Osteocyte (in vitro differentiated cells): ENCODE results near the gene ACTG2. TPM values are rescaled to one million over a fixed set of nuclear protein-coding genes. Genes with fewer than 3 reads are reported as not detected.

ENCODE experiments used
- DNase-seq: peaks from one replicate; pipeline ENCODE4 v3.0.0; 2021; ENCODE audit warnings: mixed read lengths; ENCODE audit not compliant: unreplicated experiment; ENCODE audit errors: extremely low spot score
- H3K27ac Mint-ChIP-seq: one replicate; pipeline ENCODE4 v1.8.0; 2021; ENCODE audit warnings: mild to moderate bottlenecking, mixed read lengths; ENCODE audit not compliant: unreplicated experiment
- H3K27me3 Mint-ChIP-seq: one replicate; pipeline ENCODE4 v1.8.0; 2021; ENCODE audit warnings: mixed read lengths; ENCODE audit not compliant: unreplicated experiment
- H3K36me3 Mint-ChIP-seq: one replicate; pipeline ENCODE4 v1.8.0; 2021; ENCODE audit warnings: mixed read lengths; ENCODE audit not compliant: unreplicated experiment
- H3K4me1 Mint-ChIP-seq: one replicate; pipeline ENCODE4 v1.8.0; 2021; ENCODE audit warnings: mixed read lengths; ENCODE audit not compliant: unreplicated experiment
- H3K4me3 Mint-ChIP-seq: one replicate; pipeline ENCODE4 v1.8.0; 2021; ENCODE audit warnings: mild to moderate bottlenecking, moderate library complexity, mixed read lengths; ENCODE audit not compliant: unreplicated experiment
- H3K9me3 Mint-ChIP-seq: one replicate; pipeline ENCODE4 v1.8.0; 2021; ENCODE audit warnings: mixed read lengths; ENCODE audit not compliant: unreplicated experiment
- total RNA-seq: library from RNA; stranded (reverse); gene quantifications from 2 replicates; pipeline ENCODE4 v1.2.1, GENCODE V29; 2021
- TF ChIP-seq, protein P1 (sequence below): fragments of 200-600 bp; sonication (generic); IDR thresholded peaks from 2 replicates; pipeline ENCODE4 v1.5.0; 2021; ENCODE audit warnings: antibody characterized with exemption, mild to moderate bottlenecking, moderate library complexity

The ACTG2 gene
- total RNA-seq, 1 donor from 2014 or later: 191 TPM

- Mint-ChIP-seq H3K9me3 (no peaks in the 10 kb centered on the region), H3K4me1 (peaks cover 22% of the 10 kb centered on the region), H3K27me3 (no peaks in the 10 kb centered on the region), H3K4me3 (no peak overlapping the region), H3K36me3 (peaks cover 22% of the 10 kb centered on the region), H3K27ac (no peak overlapping the region)
- DNase-seq: no peak
- TF ChIP-seq, protein P1, sequence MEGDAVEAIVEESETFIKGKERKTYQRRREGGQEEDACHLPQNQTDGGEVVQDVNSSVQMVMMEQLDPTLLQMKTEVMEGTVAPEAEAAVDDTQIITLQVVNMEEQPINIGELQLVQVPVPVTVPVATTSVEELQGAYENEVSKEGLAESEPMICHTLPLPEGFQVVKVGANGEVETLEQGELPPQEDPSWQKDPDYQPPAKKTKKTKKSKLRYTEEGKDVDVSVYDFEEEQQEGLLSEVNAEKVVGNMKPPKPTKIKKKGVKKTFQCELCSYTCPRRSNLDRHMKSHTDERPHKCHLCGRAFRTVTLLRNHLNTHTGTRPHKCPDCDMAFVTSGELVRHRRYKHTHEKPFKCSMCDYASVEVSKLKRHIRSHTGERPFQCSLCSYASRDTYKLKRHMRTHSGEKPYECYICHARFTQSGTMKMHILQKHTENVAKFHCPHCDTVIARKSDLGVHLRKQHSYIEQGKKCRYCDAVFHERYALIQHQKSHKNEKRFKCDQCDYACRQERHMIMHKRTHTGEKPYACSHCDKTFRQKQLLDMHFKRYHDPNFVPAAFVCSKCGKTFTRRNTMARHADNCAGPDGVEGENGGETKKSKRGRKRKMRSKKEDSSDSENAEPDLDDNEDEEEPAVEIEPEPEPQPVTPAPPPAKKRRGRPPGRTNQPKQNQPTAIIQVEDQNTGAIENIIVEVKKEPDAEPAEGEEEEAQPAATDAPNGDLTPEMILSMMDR: no peak
These were observed 12.1 kb downstream of the ACTG2 start for GRCh38 chr2:73904952-73905351.

- TF ChIP-seq, protein P1: no peak
- no peaks in the 10 kb centered on the region for H3K27me3 Mint-ChIP-seq
- H3K4me1 Mint-ChIP-seq: peaks cover 19% of the 10 kb centered on the region
- H3K36me3 Mint-ChIP-seq: peaks cover 16% of the 10 kb centered on the region
- no peaks in the 10 kb centered on the region for H3K9me3 Mint-ChIP-seq
- H3K27ac Mint-ChIP-seq: peak overlapping the region; percentile 78
- no peak overlapping the region for H3K4me3 Mint-ChIP-seq
- DNase-seq: peak; percentile 25
These were observed 14.2 kb downstream of the ACTG2 start for GRCh38 chr2:73906847-73907505.

DNA sequence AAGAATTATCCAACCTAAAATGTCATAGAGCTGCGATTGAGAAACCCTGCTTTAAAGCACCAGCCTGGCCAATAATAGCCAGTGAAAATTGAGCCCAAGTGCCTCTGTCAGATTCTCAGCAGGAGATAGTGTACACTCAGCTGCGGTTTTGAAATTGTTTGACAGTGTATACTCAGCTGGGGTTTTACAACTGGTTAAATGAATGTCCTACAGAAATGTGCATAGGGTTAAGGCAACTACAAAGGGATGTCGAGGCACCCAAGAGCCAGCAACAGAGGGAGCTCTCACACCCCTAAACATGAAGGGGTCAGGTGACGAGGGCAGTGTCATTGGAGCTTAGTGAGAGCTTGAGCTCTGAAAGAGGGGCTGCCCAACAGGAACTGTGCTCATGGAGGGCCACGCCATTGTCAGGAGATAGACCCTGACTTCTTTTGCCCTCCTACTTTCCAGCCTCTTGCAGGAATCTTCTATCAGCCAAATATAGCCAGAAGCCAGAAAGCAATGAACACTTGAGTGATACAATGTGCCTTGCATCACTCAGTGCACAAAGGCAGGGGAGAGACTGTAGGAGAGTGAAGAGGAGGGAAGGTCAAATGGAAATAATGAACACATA, 15.1 kb downstream of the ACTG2 start:
- peak; percentile 57 for DNase-seq
- Mint-ChIP-seq H3K4me1 (peaks cover 19% of the 10 kb centered on the region), H3K27ac (peak overlapping the region; percentile 78), H3K27me3 (no peaks in the 10 kb centered on the region), H3K36me3 (peaks cover 10% of the 10 kb centered on the region), H3K9me3 (no peaks in the 10 kb centered on the region), H3K4me3 (no peak overlapping the region)
- TF ChIP-seq, protein P1: peak; percentile 50

DNA sequence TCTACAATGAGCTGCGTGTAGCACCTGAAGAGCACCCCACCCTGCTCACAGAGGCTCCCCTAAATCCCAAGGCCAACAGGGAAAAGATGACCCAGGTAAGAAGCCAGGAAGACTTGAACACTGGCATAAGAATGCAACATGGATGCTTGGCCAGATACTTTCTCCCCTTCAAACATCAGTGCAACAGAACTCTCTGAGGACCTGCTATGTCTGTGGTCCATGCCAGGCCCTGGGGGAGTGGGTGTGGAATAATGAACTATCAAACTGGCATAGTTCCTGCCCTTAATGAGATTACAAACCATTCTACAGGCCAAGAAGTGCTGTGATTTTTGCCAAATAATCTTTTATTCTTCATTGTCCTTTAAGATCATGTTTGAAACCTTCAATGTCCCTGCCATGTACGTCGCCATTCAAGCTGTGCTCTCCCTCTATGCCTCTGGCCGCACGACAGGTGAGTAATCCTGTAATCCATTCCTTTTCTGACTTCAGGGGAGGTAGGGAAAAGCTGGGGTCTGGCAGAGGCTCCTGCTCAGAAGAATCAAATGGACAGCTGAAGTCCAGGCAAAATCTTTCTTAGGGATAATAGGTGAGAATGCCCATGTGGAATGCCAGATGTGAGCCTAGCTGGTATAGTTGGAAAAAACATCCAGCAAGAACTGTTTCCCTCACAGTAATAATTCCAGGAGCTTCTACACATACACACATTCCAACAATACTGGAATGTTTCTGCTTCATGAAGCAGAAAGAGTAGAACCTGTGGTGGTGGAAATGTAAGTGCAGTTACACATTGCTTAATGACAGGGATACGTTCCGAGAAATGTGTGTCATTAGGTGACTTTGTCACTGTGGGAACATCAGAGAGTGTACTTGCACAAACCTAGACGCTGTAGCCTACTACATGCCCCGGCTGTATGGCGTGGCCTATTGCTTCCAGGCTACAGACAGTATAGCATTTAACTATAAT, 16.2 kb downstream of the ACTG2 start:
- no peaks in the 10 kb centered on the region for H3K9me3 Mint-ChIP-seq
- peak; percentile 48 for DNase-seq
- peaks cover 16% of the 10 kb centered on the region for H3K36me3 Mint-ChIP-seq
- H3K4me1 Mint-ChIP-seq: peaks cover 19% of the 10 kb centered on the region
- TF ChIP-seq, protein P1: no peak
- no peak overlapping the region for H3K4me3 Mint-ChIP-seq
- no peaks in the 10 kb centered on the region for H3K27me3 Mint-ChIP-seq
- H3K27ac Mint-ChIP-seq: peak overlapping the region; percentile 31
